Heart left ventricle (tissue), 16 donors: ENCODE data around the gene UVRAG. TPM values are rescaled to one million over a fixed set of nuclear protein-coding genes. Genes with fewer than 3 reads are reported as not detected.

Experiments
- ATAC-seq, 4 donors: fragments of 200-7000 bp; cut with Tn5 transposase; one replicate each; pipeline ENCODE4 v1.9.1; 2020 to 2022; ENCODE audit warnings: moderate library complexity in 4 of 4, mild to moderate bottlenecking in 3 of 4, moderate number of reproducible peaks in 1 of 4
- DNase-seq, 5 donors: peaks; one replicate each; pipeline ENCODE4 v3.0.0-alpha.2; 2020
- H3K27ac ChIP-seq, 12 donors: fragments of 200-600 bp; sonication (generic) in 4 of 12; one replicate each; pipeline versions ENCODE4 v1.5.0 to v1.8.0; 2016 to 2022; ENCODE audit warnings: mild to moderate bottlenecking in 2 of 12
- H3K27me3 ChIP-seq, 9 donors: fragments of 200-600 bp; sonication (generic) in 2 of 9; one replicate each; pipeline versions ENCODE4 v1.5.1 to v1.8.0; 2016 to 2022; ENCODE audit warnings: mild to moderate bottlenecking in 3 of 9
- H3K36me3 ChIP-seq, 9 donors: fragments of 200-600 bp; sonication (generic) in 2 of 9; one replicate each; pipeline versions ENCODE4 v1.5.0 to v1.8.0; 2018 to 2022; ENCODE audit warnings: mild to moderate bottlenecking in 2 of 9
- H3K4me1 ChIP-seq, 12 donors: fragments of 200-600 bp; sonication (generic) in 4 of 12; one replicate each; pipeline versions ENCODE4 v1.5.0 to v1.8.0; 2016 to 2022; ENCODE audit warnings: mild to moderate bottlenecking in 3 of 12
- H3K4me3 ChIP-seq, 12 donors: fragments of 200-600 bp; sonication (generic) in 4 of 12; one replicate each; pipeline versions ENCODE4 v1.5.0 to v1.8.0; 2017 to 2022; ENCODE audit warnings: mild to moderate bottlenecking in 9 of 12, moderate library complexity in 4 of 12
- H3K9me3 ChIP-seq, 12 donors: fragments of 200-600 bp; sonication (generic) in 4 of 12; one replicate each; pipeline versions ENCODE4 v1.5.0 to v1.8.0; 2016 to 2022; ENCODE audit warnings: mild to moderate bottlenecking in 1 of 12
- CTCF ChIP-seq, 12 donors: fragments of 200-600 bp; sonication (generic) in 4 of 12; IDR thresholded peaks; one replicate each; pipeline versions ENCODE4 v1.5.0 to v1.8.0; 2018 to 2022; ENCODE audit warnings: antibody characterized with exemption in 12 of 12, mild to moderate bottlenecking in 5 of 12
- POLR2A ChIP-seq, 2 donors: fragments of 450-650 bp; IDR thresholded peaks; one replicate each; pipeline ENCODE4 v1.6.1; 2017; ENCODE audit warnings: antibody characterized with exemption in 2 of 2, mild to moderate bottlenecking in 2 of 2, moderate library complexity in 2 of 2
- WGBS, 4 donors: extraction: QIAGEN DNeasy Blood & Tissue Kit in 2 of 4; methylation state at CpG; one replicate each; pipeline versions ENCODE4 v1.1.5 to v1.1.7; 2013 to 2018; 5-methylcytosine and 5-hydroxymethylcytosine counted together
- intact Hi-C, 10 donors: fragments of 100-400 bp; cut with DNase I; formaldehyde crosslinking; loops; one replicate each; pipeline versions ENCODE4 v1.11.1 to v1.14.2; 2022
- polyA plus RNA-seq, 2 donors: library from polyadenylated mRNA; stranded (reverse); fragments of 200-250 nt; gene quantifications; one replicate each; pipeline ENCODE4 v1.2.3, GENCODE V29; 2013
- total RNA-seq, 9 donors: library from RNA; depleted of rRNA in 2 of 9; stranded (reverse); fragments of >200 nt in 2 of 9; fragmentation: NEBNext Ultra II Directional in 3 of 9; extraction: Animal tissue kit (Norgen Biotek cat#: 25700) in 3 of 9; gene quantifications; one replicate each; pipeline versions ENCODE4 v1.1.0 to v1.2.4, GENCODE V29; 2016 to 2023
- donor health status: ischemic (EF 13 %, LVEDD 7.1; RV severe dilation, severe dysfunction).
- donor health status: healthy with polysubstance abuse.
- donor health status: DM: no; HTN: yes; CAD: no.
- donor health status: DM: no; HTN: no; CAD: no.
- donor health status: ischemic (EF 25% LVEDD 6.9; RV normal size, moderate dysfunction).
- donor health status: ischemic (EF 25% LVEDD 5.7; RV mildly dilated, moderate dysfunction).
- donor health status: healthy.
- donor health status: DM: yes; HTN: yes; CAD: no.
- donor health status: ischemic (EF 35%, LVEDD 5.7; RV mildly dilated, moderate dysfunction).
- donor health status: nonischemic (EF 11% LVEDD 7.7; RV severe dilation, severe dysfunction).
- donor health status: DM: yes; HTN: yes; CAD: no.
- donor health status: PGD.
- donor health status: ischemic (EF 29% LVEDD 5.4; RV normal size, mild dysfunction).
- donor health status: nonischemic (EF 23%, LVEDD 6.1; RV moderate dilation, normal function).

Gene UVRAG
- total and polyA plus RNA-seq, 11 donors, result 4.5 to 22.6 (median 15.0) TPM

DNA sequence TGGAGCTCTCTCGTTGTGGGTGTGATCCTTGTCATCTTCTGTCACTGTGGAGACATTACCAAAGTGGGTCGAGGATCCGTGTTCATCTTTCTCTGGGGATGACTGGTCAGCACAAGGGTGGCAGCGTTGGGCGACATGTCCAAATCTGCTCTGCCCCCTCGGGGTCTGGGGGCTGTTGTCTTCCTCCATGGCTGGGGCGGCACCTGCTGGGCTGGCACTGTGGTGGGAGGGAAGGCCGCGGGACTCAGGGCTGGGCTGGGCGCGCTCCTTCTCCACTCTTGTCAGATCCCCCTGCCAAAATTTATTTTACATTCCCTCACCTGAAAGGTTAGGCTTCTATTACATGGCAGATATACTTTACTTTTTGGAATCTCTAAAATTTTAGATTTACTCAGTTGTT is 96.4 kb downstream of the UVRAG start:
- intact Hi-C loops, result loop anchor here in 1 of 10 donors (10.0 kb wide), 1 partner anchor 133 kb away; no protein-coding TSS in a partner anchor
- no peak for DNase-seq
- no peak for TF ChIP-seq POLR2A (IDR thresholded peaks at IDR 0.05)
- TF ChIP-seq CTCF (IDR thresholded peaks at IDR 0.05), result no peak
- H3K4me3 ChIP-seq, result no peak overlapping the region
- H3K36me3 ChIP-seq, result peaks cover 0 to 26% (median 12%) of the 10 kb centered on the region in 9 donors
- ATAC-seq, result no peak
- H3K27me3 ChIP-seq, result no peaks in the 10 kb centered on the region
- H3K9me3 ChIP-seq, result no peaks in the 10 kb centered on the region
- WGBS, 4 donors, result 88 to 99% (median 96%) methylated on average over 8 to 11 of the region's 11 CpGs
- H3K4me1 ChIP-seq, result peaks cover 0 to 16% (median 0%) of the 10 kb centered on the region in 12 donors
- H3K27ac ChIP-seq, result no peak overlapping the region

GRCh38 chr11:75913984-75914383 is 99.0 kb downstream of the UVRAG start:
- no peak for ATAC-seq
- WGBS, 4 donors, result 93 to 99% (median 96%) methylated on average over 2 of the region's 2 CpGs
- Histone ChIP-seq H3K4me1 (peaks cover 0 to 4% (median 0%) of the 10 kb centered on the region in 12 donors), H3K36me3 (peaks cover 0 to 26% (median 12%) of the 10 kb centered on the region in 9 donors), H3K4me3 (no peak overlapping the region), H3K27ac (no peak overlapping the region), H3K27me3 (no peaks in the 10 kb centered on the region), H3K9me3 (no peaks in the 10 kb centered on the region)
- TF ChIP-seq CTCF (IDR thresholded peaks at IDR 0.05), result no peak
- no peak for TF ChIP-seq POLR2A (IDR thresholded peaks at IDR 0.05)
- intact Hi-C loops, result loop anchor here in 1 of 10 donors (10.0 kb wide), 1 partner anchor 131 kb away; no protein-coding TSS in a partner anchor
- no peak for DNase-seq

- Histone ChIP-seq H3K4me3 (no peak overlapping the region), H3K4me1 (peaks cover 0 to 14% (median 2%) of the 10 kb centered on the region in 12 donors), H3K36me3 (peaks cover 0 to 24% (median 12%) of the 10 kb centered on the region in 9 donors), H3K27ac (no peak overlapping the region), H3K27me3 (no peaks in the 10 kb centered on the region), H3K9me3 (no peaks in the 10 kb centered on the region)
- 91 to 97% (median 94%) methylated on average over 1 of the region's 1 CpG for WGBS, 4 donors
- TF ChIP-seq CTCF (IDR thresholded peaks at IDR 0.05) (no peak), POLR2A (IDR thresholded peaks at IDR 0.05) (no peak)
- DNase-seq (no peak), ATAC-seq (no peak)
- intact Hi-C loops, result loop anchor here in 2 of 10 donors (5.0 to 10.0 kb wide), 2 partner anchors 128 to 205 kb away; no protein-coding TSS in a partner anchor
These were observed 101.9 kb downstream of the UVRAG start for GRCh38 chr11:75916882-75917281.

GRCh38 chr11:75918331-75918730 is 103.3 kb downstream of the UVRAG start:
- Histone ChIP-seq H3K27ac (no peak overlapping the region), H3K4me3 (no peak overlapping the region), H3K36me3 (peaks cover 0 to 10% (median 3%) of the 10 kb centered on the region in 9 donors), H3K9me3 (no peaks in the 10 kb centered on the region), H3K27me3 (no peaks in the 10 kb centered on the region), H3K4me1 (peaks cover 0 to 14% (median 2%) of the 10 kb centered on the region in 12 donors)
- TF ChIP-seq CTCF (IDR thresholded peaks at IDR 0.05) (no peak), POLR2A (IDR thresholded peaks at IDR 0.05) (no peak)
- 96 to 99% (median 97%) methylated on average over 7 of the region's 7 CpGs for WGBS, 4 donors
- ATAC-seq, result no peak
- DNase-seq, result no peak
- intact Hi-C loops, result loop anchor here in 2 of 10 donors (5.0 to 10.0 kb wide), 2 partner anchors 126 to 204 kb away; no protein-coding TSS in a partner anchor
